B cell (primary cell): ENCODE data around the gene EDAR. TPM values are rescaled to one million over a fixed set of nuclear protein-coding genes. Genes with fewer than 3 reads are reported as not detected.

Experiments used
- ATAC-seq: fragments of 200-7000 bp; cut with Tn5 transposase; one replicate; pipeline ENCODE4 v1.10.0; 2021; ENCODE audit warnings: low read depth, mild to moderate bottlenecking, moderate number of reproducible peaks, moderate library complexity
- CTCF ChIA-PET: fragments of 350-600 bp; sonication (Branson Sonifier 250); formaldehyde crosslinking; loops from one replicate; lab custom pipeline; 2021; ENCODE audit warnings: antibody characterized with exemption, inconsistent platforms; lab: Charles Lee
- POLR2A ChIA-PET: fragments of 350-600 bp; sonication (Branson Sonifier 250); formaldehyde crosslinking; loops from one replicate; lab custom pipeline; 2021; ENCODE audit warnings: antibody characterized with exemption; lab: Charles Lee
- DNase-seq: peaks from one replicate; pipeline ENCODE4 v3.0.0; 2013
- H2AFZ ChIP-seq: 2 replicates; pipeline ENCODE4 v1.6.1; 2012; ENCODE audit warnings: mild to moderate bottlenecking, low read depth, low read length; ENCODE audit not compliant: insufficient read depth, poor library complexity, severe bottlenecking
- H3K27ac ChIP-seq, 2 donors: 1 replicate in 1 of 2; 2 replicates in 1 of 2; pipeline ENCODE4 v1.5.1; 2012 to 2013; ENCODE audit warnings: low read length in 2 of 2, mild to moderate bottlenecking in 2 of 2, moderate library complexity in 1 of 2
- H3K27me3 ChIP-seq, 4 experiments: fragments of 200-600 bp in 1 of 4; sonication (generic) in 1 of 4; replicated peaks in 1 of 4; 1 replicate in 2 of 4; 2 replicates in 2 of 4; pipeline versions ENCODE4 v1.6.1 to v1.7.0; 2013 to 2016; ENCODE audit warnings: low read length in 3 of 4, mild to moderate bottlenecking in 2 of 4, mixed read lengths in 1 of 4, moderate library complexity in 1 of 4; ENCODE audit not compliant: insufficient read depth in 4 of 4, control insufficient read depth in 3 of 4; ENCODE audit errors: control extremely low read depth in 1 of 4
- H3K36me3 ChIP-seq, 2 experiments: replicated peaks in 1 of 2; 1 replicate in 1 of 2; 2 replicates in 1 of 2; pipeline versions ENCODE4 v1.6.1 to v1.7.1; 2013; ENCODE audit warnings: low read length in 1 of 2; ENCODE audit not compliant: insufficient read depth in 2 of 2, control insufficient read depth in 1 of 2; ENCODE audit errors: control extremely low read depth in 1 of 2, extremely low read depth in 1 of 2
- H3K4me1 ChIP-seq, 2 donors: fragments of 200-600 bp in 1 of 2; sonication (generic) in 1 of 2; 1 replicate in 1 of 2; 2 replicates in 1 of 2; pipeline versions ENCODE4 v1.5.1 to v1.6.1; 2013 to 2017; ENCODE audit warnings: low read length in 2 of 2; ENCODE audit not compliant: control insufficient read depth in 2 of 2, insufficient read depth in 2 of 2
- H3K4me2 ChIP-seq: replicated peaks from 2 replicates; pipeline ENCODE3; 2012; ENCODE audit warnings: mild to moderate bottlenecking, low read depth, low read length; ENCODE audit not compliant: poor library complexity, severe bottlenecking
- H3K4me3 ChIP-seq, 5 experiments: fragments of 200-600 bp in 1 of 5; sonication (generic) in 1 of 5; 1 replicate in 3 of 5; 2 replicates in 2 of 5; pipeline versions ENCODE4 v1.5.1 to v1.7.0; 2011 to 2016; ENCODE audit warnings: low read length in 4 of 5, mild to moderate bottlenecking in 4 of 5, low read depth in 2 of 5, control low read depth in 1 of 5, moderate library complexity in 1 of 5; ENCODE audit not compliant: insufficient read depth in 1 of 5; ENCODE audit errors: control extremely low read depth in 1 of 5, extremely low read depth in 1 of 5
- H3K79me2 ChIP-seq: fragments of 200-600 bp; sonication (generic); one replicate; pipeline ENCODE4 v1.6.0; 2016; ENCODE audit warnings: low read length; ENCODE audit not compliant: control insufficient read depth, insufficient read depth
- H3K9ac ChIP-seq: fragments of 200-600 bp; sonication (generic); 2 replicates; pipeline ENCODE4 v1.6.1; 2017; ENCODE audit warnings: mild to moderate bottlenecking, low read length, moderate library complexity
- H3K9me3 ChIP-seq, 3 donors: one replicate each; pipeline versions ENCODE4 v1.6.1 to v1.7.1; 2013; ENCODE audit warnings: low read length in 2 of 3; ENCODE audit not compliant: control insufficient read depth in 2 of 3, insufficient read depth in 1 of 3; ENCODE audit errors: control extremely low read depth in 1 of 3
- H4K20me1 ChIP-seq: 2 replicates; pipeline ENCODE4 v1.6.0; 2012; ENCODE audit warnings: mild to moderate bottlenecking, low read length; ENCODE audit not compliant: insufficient read depth, control insufficient read depth, poor library complexity, severe bottlenecking
- H3K27ac Mint-ChIP-seq: one replicate; pipeline ENCODE4 v1.8.0; 2021; ENCODE audit warnings: mixed read lengths
- H3K27me3 Mint-ChIP-seq: one replicate; pipeline ENCODE4 v1.8.0; 2021; ENCODE audit warnings: mixed read lengths
- H3K4me1 Mint-ChIP-seq: one replicate; pipeline ENCODE4 v1.8.0; 2021; ENCODE audit warnings: mixed read lengths
- H3K4me3 Mint-ChIP-seq: one replicate; pipeline ENCODE4 v1.8.0; 2021; ENCODE audit warnings: mixed read lengths
- H3K9me3 Mint-ChIP-seq: one replicate; pipeline ENCODE4 v1.8.0; 2022; ENCODE audit warnings: mixed read lengths; ENCODE audit not compliant: insufficient read depth
- CTCF ChIP-seq: fragments of 200-600 bp; IDR thresholded peaks from one replicate; pipeline ENCODE4 v1.8.0; 2022; ENCODE audit warnings: antibody characterized with exemption, mild to moderate bottlenecking
- EZH2 ChIP-seq: IDR thresholded peaks from 2 replicates; pipeline ENCODE4 v1.6.1; 2012; ENCODE audit warnings: borderline replicate concordance, low read depth, mild to moderate bottlenecking, moderate library complexity, low read length; ENCODE audit not compliant: insufficient read depth, poor library complexity, severe bottlenecking
- WGBS: methylation state at CpG from one replicate; pipeline ENCODE4 v1.1.5; 2013; ENCODE audit warnings: missing lambda C conversion rate; ENCODE audit not compliant: insufficient coverage; 5-methylcytosine and 5-hydroxymethylcytosine counted together
- intact Hi-C: fragments of 100-400 bp; cut with micrococcal nuclease; formaldehyde crosslinking; loops from one replicate; pipeline ENCODE4 v1.10.0; 2022
- polyA plus RNA-seq: library from polyadenylated mRNA; depleted of rRNA; stranded (reverse); fragments of >200 nt; gene quantifications from 2 replicates; pipeline ENCODE4 v1.2.3, GENCODE V29; 2012
- total RNA-seq, 2 donors: library from RNA; stranded (reverse); fragments of 120-200 nt in 1 of 2; gene quantifications; 1 replicate in 1 of 2; 2 replicates in 1 of 2; pipeline versions ENCODE4 v1.2.3 to v1.2.4, GENCODE V29; 2013 to 2022

Gene EDAR
- total and polyA plus RNA-seq, 2 donors (not counting 1 experiment from before 2014, with no cell fraction given), result 0.03 TPM; not detected in 1

GRCh38 chr2:109030870-109031475 lies 42.0 kb upstream of the EDAR start:
- DNase-seq, result peak; percentile 6
- ChIA-PET POLR2A (no interaction called here), CTCF (no interaction called here)
- Mint-ChIP-seq H3K9me3 (no peaks in the 10 kb centered on the region), H3K27me3 (peaks cover 3% of the 10 kb centered on the region), H3K4me1 (peaks cover 12% of the 10 kb centered on the region), H3K27ac (peak overlapping the region; percentile 10), H3K4me3 (peak overlapping the region; percentile 87)
- peak overlapping the region; percentile 15 to 81 (median 60) for H3K4me3 ChIP-seq
- ATAC-seq, result no peak
- 0% methylated on average over 4 of the region's 14 CpGs for WGBS
- intact Hi-C loops, result no loop called here
- peaks cover 4 to 9% of the 10 kb centered on the region in 2 donors for H3K4me1 ChIP-seq
- no peaks in the 10 kb centered on the region for H4K20me1 ChIP-seq
- H3K79me2 ChIP-seq, result no peaks in the 10 kb centered on the region
- TF ChIP-seq CTCF (no peak), EZH2 (no peak)
- H3K36me3 ChIP-seq, result no peaks in the 10 kb centered on the region
- peak overlapping the region; percentile 80 for H3K4me2 ChIP-seq
- H3K27me3 ChIP-seq, result no peaks in the 10 kb centered on the region
- H3K9ac ChIP-seq, result peak overlapping the region; percentile 69
- peak overlapping the region; percentile 92 for H2AFZ ChIP-seq
- no peaks in the 10 kb centered on the region for H3K9me3 ChIP-seq
- no peak overlapping the region for H3K27ac ChIP-seq

DNA sequence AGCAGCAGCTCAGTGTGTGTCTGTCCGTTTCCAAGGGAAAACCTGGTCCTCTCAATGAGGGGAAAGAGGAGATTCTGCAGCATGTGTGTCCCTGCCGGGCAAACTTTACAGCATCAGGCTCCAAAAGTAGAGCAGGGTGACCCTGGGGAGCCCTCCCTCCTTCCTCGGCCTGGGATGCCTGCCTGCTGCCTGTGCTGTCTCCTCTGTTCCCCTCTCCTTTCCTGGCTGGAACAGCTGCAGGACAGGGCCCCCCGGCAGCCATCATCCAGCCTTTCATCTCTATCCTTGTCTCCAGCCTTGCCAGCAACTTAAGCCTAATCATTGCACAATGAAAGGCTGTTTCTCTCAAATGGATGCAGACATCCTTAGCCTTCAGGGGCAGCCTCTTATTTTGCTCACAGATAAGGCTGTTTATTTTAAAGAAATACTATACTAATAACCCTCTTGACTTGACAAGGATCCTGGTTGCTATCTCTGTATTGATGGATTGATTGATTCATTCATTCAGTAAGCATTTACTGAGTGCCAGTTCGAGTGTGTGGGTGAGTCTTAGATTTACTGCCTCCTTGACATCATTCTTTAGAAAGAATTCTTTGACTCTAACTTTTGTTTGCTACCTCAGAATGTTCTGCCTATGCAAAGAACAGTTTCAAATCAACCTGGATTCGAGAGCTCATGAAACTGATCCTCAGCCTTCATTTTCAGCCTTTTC lies 40.6 kb upstream of the EDAR start:
- Histone ChIP-seq H3K4me2 (no peak overlapping the region), H4K20me1 (no peaks in the 10 kb centered on the region), H3K36me3 (no peaks in the 10 kb centered on the region), H3K27me3 (no peaks in the 10 kb centered on the region), H3K79me2 (no peaks in the 10 kb centered on the region), H3K27ac (no peak overlapping the region), H3K4me1 (peaks cover 4 to 9% of the 10 kb centered on the region in 2 donors), H3K9me3 (no peaks in the 10 kb centered on the region), H2AFZ (no peak overlapping the region), H3K4me3 (no peak overlapping the region), H3K9ac (no peak overlapping the region)
- Mint-ChIP-seq H3K27me3 (no peaks in the 10 kb centered on the region), H3K9me3 (no peaks in the 10 kb centered on the region), H3K27ac (no peak overlapping the region), H3K4me1 (peaks cover 12% of the 10 kb centered on the region), H3K4me3 (no peak overlapping the region)
- intact Hi-C loops, result no loop called here
- CTCF ChIA-PET, result no interaction called here
- no peak for DNase-seq
- WGBS, result 87% methylated on average over 5 of the region's 6 CpGs
- POLR2A ChIA-PET, result no interaction called here
- no peak for ATAC-seq
- TF ChIP-seq CTCF, result no peak
- no peak for TF ChIP-seq EZH2
